KOPT-K1 (cell line): Measurements from ENCODE around the gene VSNL1.

Experiments
- H3K27ac ChIP-seq: fragments of 200-600 bp; sonication (generic); 2 replicates; pipeline ENCODE4 v1.5.1; 2016; ENCODE audit warnings: antibody characterized with exemption, mild to moderate bottlenecking, low read depth, low read length; ENCODE audit not compliant: poor library complexity, severe bottlenecking
- H3K36me3 ChIP-seq: fragments of 200-600 bp; sonication (generic); 2 replicates; pipeline ENCODE4 v1.5.1; 2017; ENCODE audit warnings: antibody characterized with exemption, mild to moderate bottlenecking, low read length, moderate library complexity; ENCODE audit not compliant: insufficient read depth
- H3K9me3 ChIP-seq: fragments of 200-600 bp; sonication (generic); 2 replicates; pipeline ENCODE4 v1.5.1; 2017; ENCODE audit warnings: antibody characterized with exemption, low read length, mild to moderate bottlenecking; ENCODE audit not compliant: insufficient read depth, poor library complexity, severe bottlenecking

The VSNL1 gene

GRCh38 chr2:17584689-17585088 lies 44.2 kb downstream of the VSNL1 start:
- Histone ChIP-seq H3K9me3 (no peaks in the 10 kb centered on the region), H3K27ac (no peak overlapping the region), H3K36me3 (no peaks in the 10 kb centered on the region)

DNA sequence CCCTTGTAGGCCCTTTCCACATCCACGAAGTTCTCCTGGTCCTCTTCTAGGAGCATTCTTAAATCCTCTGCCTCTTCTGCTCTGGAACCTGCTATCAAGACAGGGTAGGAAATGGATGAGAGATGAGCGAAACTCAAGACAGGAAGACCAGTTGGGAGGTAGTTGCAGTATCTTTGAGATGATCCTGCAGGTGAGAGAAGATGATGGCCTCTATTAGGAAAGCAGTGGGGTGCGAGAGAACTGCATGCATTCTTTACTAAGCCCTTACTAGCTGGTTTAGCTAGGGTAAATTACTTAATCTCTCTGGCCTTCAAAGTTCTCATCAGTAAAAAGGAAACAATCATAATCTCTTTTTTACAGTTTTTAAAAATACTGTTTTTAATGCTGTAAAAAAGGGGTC lies 47.0 kb downstream of the VSNL1 start:
- Histone ChIP-seq H3K27ac (no peak overlapping the region), H3K36me3 (no peaks in the 10 kb centered on the region), H3K9me3 (no peaks in the 10 kb centered on the region)

DNA sequence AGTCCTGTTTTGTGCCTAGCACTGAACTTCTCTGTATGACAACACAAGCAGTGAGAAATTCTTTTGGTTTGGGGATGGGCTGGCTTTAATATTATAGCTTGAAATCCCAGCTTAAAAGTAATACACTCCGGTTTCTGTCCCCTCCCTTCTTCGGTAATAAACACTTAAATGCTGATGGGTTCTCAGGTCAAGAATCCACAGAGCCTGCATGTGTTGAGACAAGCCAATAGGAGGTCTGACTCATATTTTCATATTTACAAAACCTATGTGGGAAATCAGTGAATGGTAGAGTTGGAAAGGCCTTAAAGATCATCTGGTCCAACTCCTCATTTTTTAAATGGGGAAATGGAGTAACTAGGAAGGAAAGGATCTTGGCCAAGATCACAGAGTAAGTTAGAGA lies 47.5 kb downstream of the VSNL1 start:
- no peaks in the 10 kb centered on the region for H3K9me3 ChIP-seq
- no peaks in the 10 kb centered on the region for H3K36me3 ChIP-seq
- no peak overlapping the region for H3K27ac ChIP-seq

GRCh38 chr2:17589406-17590035 lies 49.0 kb downstream of the VSNL1 start:
- no peak overlapping the region for H3K27ac ChIP-seq
- no peaks in the 10 kb centered on the region for H3K36me3 ChIP-seq
- no peaks in the 10 kb centered on the region for H3K9me3 ChIP-seq

DNA sequence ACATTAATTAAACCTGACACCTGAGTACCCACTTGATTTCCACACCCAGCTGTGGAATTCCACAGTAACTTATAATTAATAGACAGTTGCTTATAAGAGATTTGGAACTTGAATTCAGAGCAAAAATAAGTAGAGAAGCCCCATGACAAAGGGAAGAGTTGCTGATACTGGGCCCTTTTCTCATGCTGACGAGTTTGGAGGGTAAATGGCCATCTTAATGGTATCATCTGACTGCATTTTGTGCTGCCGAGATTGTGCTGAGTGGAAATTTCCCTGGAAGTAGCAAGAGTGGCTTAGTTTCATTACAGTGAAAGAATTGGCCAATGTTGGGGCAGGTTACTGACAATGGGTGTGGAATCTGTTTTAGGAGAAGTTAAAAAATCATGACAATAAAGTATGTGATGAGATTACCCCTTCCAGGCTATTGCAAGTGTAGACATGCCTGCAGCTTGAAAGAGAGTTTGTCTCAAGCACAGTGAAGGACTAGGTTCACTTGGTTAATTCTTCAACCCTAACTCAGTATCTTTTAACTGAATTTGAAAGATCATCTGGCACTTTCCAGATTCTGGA lies 49.9 kb downstream of the VSNL1 start:
- Histone ChIP-seq H3K36me3 (no peaks in the 10 kb centered on the region), H3K9me3 (no peaks in the 10 kb centered on the region), H3K27ac (no peak overlapping the region)

DNA sequence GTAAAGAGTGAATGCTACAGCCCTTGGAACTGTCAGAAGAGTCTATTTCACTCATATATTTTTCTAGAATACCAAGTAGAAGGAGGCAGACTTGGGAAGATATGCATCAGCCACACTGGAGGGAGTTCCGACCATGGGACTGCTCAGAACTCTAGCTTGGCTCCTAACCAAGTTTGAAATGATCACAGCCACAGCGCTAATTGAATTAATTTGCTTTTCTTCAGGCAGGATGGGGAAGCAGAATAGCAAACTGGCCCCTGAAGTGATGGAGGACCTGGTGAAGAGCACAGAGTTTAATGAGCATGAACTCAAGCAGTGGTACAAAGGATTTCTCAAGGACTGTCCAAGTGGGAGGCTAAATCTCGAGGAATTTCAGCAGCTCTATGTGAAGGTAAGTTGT lies 51.4 kb downstream of the VSNL1 start:
- Histone ChIP-seq H3K36me3 (no peaks in the 10 kb centered on the region), H3K27ac (no peak overlapping the region), H3K9me3 (no peaks in the 10 kb centered on the region)

DNA sequence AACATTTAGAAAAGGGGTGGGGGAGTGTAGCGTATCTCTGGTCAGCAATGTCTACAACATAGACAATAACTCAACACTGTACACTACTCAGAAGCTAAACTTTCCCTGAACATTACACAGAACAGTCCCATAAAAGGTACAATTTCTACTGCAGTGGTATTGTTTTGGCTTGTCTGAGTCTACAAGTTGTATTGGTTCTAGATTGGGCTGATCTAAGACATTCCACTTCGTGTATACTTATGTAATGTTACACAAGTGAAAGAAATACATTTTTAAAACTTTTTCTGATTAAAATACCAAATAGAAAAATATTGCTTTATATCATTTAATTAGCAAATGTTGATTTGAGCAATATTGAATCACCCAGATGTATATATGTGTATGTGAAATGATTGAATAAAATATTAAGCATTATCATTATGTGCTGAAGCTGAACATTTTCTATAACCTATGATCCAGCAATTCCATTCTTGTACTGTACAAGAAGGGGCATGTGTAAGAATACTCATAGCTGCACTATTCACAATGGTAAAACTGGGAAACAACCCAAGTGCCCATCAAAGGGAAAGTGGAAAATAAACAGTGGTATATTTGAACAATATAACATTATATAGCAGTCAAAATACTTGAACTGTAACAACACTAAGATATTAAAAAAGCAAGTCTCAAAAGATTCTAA lies 52.4 kb downstream of the VSNL1 start:
- Histone ChIP-seq H3K27ac (no peak overlapping the region), H3K36me3 (no peaks in the 10 kb centered on the region), H3K9me3 (no peaks in the 10 kb centered on the region)

- Histone ChIP-seq H3K27ac (no peak overlapping the region), H3K36me3 (no peaks in the 10 kb centered on the region), H3K9me3 (no peaks in the 10 kb centered on the region)
These were observed 52.9 kb downstream of the VSNL1 start for GRCh38 chr2:17593445-17593840.

DNA sequence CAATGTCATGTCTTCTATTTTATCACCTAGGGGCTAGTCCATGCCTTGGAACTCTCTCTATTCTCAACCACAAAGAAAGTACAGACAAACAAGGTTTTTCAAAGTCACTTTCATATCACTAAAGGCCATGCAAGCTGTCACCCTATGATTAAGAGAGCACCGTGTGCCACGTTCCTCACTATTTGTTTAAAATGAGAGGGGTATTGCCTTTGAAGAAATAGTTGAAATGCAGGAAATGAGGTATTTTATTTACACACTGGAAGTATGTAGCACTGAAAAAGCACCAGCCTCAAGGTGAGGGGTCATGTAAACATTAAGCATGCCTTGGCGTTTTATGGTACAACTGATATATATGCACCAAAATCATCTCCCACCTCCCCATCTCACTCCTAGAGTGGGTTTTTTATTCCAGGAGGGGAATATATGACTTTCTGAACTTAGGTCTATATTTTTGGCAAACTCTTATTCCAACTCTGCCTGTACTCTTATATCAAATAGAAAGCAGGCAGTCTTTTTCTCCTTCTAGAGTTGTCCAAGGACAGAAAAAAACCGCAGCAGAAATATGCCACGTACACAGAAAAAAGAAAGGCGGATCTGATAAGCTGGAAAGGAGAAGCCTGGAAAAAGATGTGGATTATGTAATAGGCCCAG lies 53.5 kb downstream of the VSNL1 start:
- Histone ChIP-seq H3K9me3 (no peaks in the 10 kb centered on the region), H3K36me3 (no peaks in the 10 kb centered on the region), H3K27ac (no peak overlapping the region)

GRCh38 chr2:17594533-17595401 lies 54.3 kb downstream of the VSNL1 start:
- Histone ChIP-seq H3K27ac (no peak overlapping the region), H3K36me3 (no peaks in the 10 kb centered on the region), H3K9me3 (no peaks in the 10 kb centered on the region)

DNA sequence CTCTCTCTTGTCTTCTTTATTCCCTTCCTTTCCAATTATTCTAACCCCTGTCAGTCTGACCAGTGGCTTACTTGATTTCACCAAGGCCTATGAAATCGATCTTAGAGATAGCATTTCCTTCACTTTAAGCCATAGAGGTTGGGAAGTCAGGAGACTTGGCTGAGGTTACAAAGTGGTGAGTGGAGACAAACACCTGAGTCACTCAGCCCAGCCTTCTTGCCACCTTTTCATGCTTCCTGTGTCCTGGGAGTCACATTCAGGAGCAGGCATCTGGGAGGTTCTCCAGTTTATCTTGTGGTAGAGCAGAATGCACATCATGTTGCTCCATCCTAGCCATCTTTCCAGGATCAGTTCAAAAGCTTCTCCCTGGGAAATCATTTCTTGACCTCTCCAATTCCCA lies 59.1 kb downstream of the VSNL1 start:
- Histone ChIP-seq H3K36me3 (no peaks in the 10 kb centered on the region), H3K27ac (no peak overlapping the region), H3K9me3 (no peaks in the 10 kb centered on the region)

GRCh38 chr2:17600556-17601204 lies 60.2 kb downstream of the VSNL1 start:
- H3K9me3 ChIP-seq = no peaks in the 10 kb centered on the region
- no peak overlapping the region for H3K27ac ChIP-seq

DNA sequence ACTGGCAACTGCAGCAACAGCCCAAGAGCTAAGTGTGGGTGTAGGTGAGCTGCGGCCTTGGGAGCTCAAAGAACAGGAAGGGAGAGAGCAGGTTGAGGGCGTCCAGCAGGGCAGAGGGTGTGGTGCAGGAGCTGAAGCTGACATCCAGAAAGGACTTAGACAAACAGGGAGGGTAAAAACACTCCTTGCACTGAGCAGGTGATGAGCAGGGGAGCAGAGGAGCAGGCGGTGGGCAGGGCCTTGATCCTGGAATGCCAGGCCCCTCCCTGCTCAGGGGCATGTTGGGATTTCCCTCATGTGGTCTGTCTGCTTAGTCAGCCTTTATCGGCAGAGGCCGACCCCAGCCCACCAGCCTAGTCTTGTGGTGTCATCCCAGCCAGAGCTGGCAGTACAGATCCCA lies 63.6 kb downstream of the VSNL1 start:
- Histone ChIP-seq H3K9me3 (no peaks in the 10 kb centered on the region), H3K27ac (no peak overlapping the region), H3K36me3 (no peaks in the 10 kb centered on the region)

More at GRCh38 chr2:17600556-17601204, 60.2 kb downstream of the VSNL1 start:
- no peaks in the 10 kb centered on the region for H3K36me3 ChIP-seq

GRCh38 chr2:17605696-17606095 lies 65.2 kb downstream of the VSNL1 start:
- no peaks in the 10 kb centered on the region for H3K9me3 ChIP-seq
- H3K27ac ChIP-seq = no peak overlapping the region

More at GRCh38 chr2:17605696-17606095, 65.2 kb downstream of the VSNL1 start:
- H3K36me3 ChIP-seq = no peaks in the 10 kb centered on the region
